GM19468 (cell line): ENCODE data around the gene LMAN2L.

Experiments used
- ATAC-seq: cut with Tn5 transposase; IDR thresholded peaks from one replicate; pipeline ENCODE4 v1.9.1; 2021; ENCODE audit warnings: mild to moderate bottlenecking, moderate library complexity, moderate number of reproducible peaks; ENCODE audit not compliant: unreplicated experiment; ENCODE audit errors: extremely low read depth

The LMAN2L gene

GRCh38 chr2:96663177-96663576 is 76.7 kb downstream of the LMAN2L start:
- ATAC-seq = no peak

DNA sequence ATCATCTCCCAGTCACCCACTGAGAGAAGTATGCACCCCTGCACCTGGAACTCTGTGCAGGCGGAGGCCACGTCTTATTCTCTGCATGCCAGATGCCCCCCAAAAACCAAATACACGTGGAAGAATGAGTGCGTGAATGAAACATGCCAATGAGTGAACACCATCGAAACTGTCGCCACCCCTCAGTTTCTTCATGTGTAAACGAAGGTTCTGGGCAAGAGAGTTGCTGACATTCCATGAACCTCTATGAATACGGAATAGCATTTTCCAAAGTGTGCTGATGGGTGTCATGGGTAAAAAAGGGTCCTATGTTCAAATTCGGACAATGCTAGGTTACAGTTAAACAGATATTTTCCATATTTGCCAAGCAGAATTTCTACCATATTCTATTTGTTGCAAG is 77.5 kb downstream of the LMAN2L start:
- ATAC-seq = no peak

DNA sequence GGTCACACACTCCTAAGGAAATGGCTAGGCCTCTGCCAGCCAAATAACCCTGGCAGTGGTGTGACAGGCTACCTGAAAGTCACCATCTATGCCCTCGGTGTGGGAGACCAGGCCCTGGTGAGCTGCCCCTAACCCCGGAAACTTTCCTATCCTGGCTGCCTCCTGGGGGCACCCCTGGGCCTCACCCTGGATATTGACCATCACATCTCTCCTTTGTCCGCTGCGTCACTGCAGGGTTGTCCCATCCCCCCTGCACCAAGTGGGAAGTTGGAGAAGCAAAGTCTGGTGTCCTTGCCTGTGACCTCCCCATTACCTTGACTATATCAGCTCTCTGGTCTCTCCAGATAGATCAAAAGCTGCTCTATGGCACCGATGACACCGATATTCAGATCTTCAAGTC is 78.5 kb downstream of the LMAN2L start:
- ATAC-seq = no peak

GRCh38 chr2:96656540-96656939 is 83.3 kb downstream of the LMAN2L start:
- no peak for ATAC-seq
